Thyroid gland (tissue), 4 donors: ENCODE results near the gene NEDD4.

ENCODE experiments used
- CTCF ChIP-seq, 6 experiments: fragments of 200-600 bp in 3 of 6; fragments of 450-650 bp in 3 of 6; sonication (generic) in 3 of 6; IDR thresholded peaks; one replicate each; pipeline ENCODE4 v1.5.1; 2016 to 2019; ENCODE audit warnings: antibody characterized with exemption in 6 of 6, mild to moderate bottlenecking in 2 of 6, inconsistent platforms in 1 of 6, moderate library complexity in 1 of 6
- POLR2A ChIP-seq, 2 donors: fragments of 450-650 bp; IDR thresholded peaks; one replicate each; pipeline ENCODE4 v1.6.1; 2017; ENCODE audit warnings: antibody characterized with exemption in 2 of 2, mild to moderate bottlenecking in 2 of 2, moderate library complexity in 1 of 2

GRCh38 chr15:56016281-56016680, 22.9 kb upstream of the NEDD4 start:
- no peak for TF ChIP-seq CTCF (IDR thresholded peaks at IDR 0.05)
- TF ChIP-seq POLR2A (IDR thresholded peaks at IDR 0.05): no peak
